C4-2B (cell line): ENCODE results near the gene RGP1.

ENCODE experiments used
- ZFX ChIP-seq: fragments of 450-650 bp; IDR thresholded peaks from 2 replicates; pipeline ENCODE4 v1.6.1; 2017
- TF ChIP-seq, protein P1 (sequence below): fragments of 450-650 bp; conservative IDR thresholded peaks from 2 replicates; pipeline ENCODE4 v1.5.1; 2017; ENCODE audit warnings: mild to moderate bottlenecking

DNA sequence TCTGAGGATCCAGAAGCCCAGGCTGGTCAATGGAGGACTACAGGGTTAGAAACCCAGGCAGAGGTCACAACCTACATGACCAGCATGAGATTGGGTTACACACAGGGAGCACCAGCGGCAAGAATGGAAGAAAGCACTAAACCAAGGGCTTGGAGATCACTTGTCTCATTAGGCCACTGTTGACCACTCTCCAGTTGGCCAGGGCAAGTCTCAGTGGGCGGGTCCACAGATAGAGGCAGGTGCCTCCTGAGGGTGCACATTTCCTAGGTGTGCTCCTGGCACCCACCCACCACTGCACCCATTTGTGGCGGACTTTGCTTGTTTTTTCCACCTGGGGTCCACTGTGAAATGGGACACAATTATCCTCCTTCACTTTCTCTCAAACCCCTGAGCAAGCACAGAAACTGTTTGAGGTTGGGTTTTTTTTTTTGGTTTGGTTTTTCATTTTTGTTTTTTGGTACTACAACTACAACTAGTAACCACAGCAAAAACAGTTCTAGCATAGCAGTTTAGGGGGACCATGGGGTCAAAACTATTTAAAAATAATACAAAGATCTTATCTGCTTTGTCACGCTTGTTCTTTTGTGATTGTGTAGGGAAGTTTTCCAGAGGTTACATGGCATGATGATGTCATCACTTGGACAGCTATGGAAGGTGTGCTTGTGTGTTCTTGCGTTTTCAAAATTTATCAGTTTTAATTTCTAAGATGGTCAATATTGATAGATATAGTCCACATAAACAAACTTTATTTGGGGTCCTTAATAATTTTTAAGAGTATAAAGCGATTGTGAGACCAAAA is 48.4 kb downstream of the RGP1 start:
- TF ChIP-seq, protein P1, sequence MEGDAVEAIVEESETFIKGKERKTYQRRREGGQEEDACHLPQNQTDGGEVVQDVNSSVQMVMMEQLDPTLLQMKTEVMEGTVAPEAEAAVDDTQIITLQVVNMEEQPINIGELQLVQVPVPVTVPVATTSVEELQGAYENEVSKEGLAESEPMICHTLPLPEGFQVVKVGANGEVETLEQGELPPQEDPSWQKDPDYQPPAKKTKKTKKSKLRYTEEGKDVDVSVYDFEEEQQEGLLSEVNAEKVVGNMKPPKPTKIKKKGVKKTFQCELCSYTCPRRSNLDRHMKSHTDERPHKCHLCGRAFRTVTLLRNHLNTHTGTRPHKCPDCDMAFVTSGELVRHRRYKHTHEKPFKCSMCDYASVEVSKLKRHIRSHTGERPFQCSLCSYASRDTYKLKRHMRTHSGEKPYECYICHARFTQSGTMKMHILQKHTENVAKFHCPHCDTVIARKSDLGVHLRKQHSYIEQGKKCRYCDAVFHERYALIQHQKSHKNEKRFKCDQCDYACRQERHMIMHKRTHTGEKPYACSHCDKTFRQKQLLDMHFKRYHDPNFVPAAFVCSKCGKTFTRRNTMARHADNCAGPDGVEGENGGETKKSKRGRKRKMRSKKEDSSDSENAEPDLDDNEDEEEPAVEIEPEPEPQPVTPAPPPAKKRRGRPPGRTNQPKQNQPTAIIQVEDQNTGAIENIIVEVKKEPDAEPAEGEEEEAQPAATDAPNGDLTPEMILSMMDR = no peak
- no peak for TF ChIP-seq ZFX
